Head of caudate nucleus (tissue), 42 donors: Measurements from ENCODE around the gene PIGM.
A peak's percentile ranks its signal among the peaks of the same experiment; 100 is the strongest.

ENCODE experiments used
- DNase-seq, 42 donors: peaks; one replicate each; pipeline versions ENCODE4 v3.0.0 to v3.0.0-alpha.2; 2020 to 2021; ENCODE audit warnings: mixed read lengths in 7 of 42
- intact Hi-C: fragments of 100-400 bp; cut with DNase I; formaldehyde crosslinking; loops from one replicate; pipeline ENCODE4 v1.15.0; 2022

PIGM gene

GRCh38 chr1:160030657-160031364 is 979 bp downstream of the PIGM start:
- peak in 10 of 42 donors; percentile 6 to 46 (median 19) for DNase-seq
- intact Hi-C loops: no loop called here

GRCh38 chr1:160028426-160028825 is 3.4 kb downstream of the PIGM start:
- intact Hi-C loops: no loop called here
- no peak for DNase-seq

GRCh38 chr1:160025314-160025713 is 6.5 kb downstream of the PIGM start:
- DNase-seq: no peak
- intact Hi-C loops: no loop called here

- DNase-seq: peak in 5 of 42 donors; percentile 19 to 54 (median 34)
- intact Hi-C loops: no loop called here
Measured at GRCh38 chr1:160024195-160024905, 7.4 kb downstream of the PIGM start.

GRCh38 chr1:160022330-160023310 is 9.2 kb downstream of the PIGM start:
- DNase-seq: no peak
- intact Hi-C loops: no loop called here

- intact Hi-C loops: no loop called here
- no peak for DNase-seq
Measured at GRCh38 chr1:160021376-160022074, 10.3 kb downstream of the PIGM start.

- intact Hi-C loops: no loop called here
- DNase-seq: no peak
Measured at GRCh38 chr1:160020196-160020595, 11.6 kb downstream of the PIGM start.

- intact Hi-C loops: no loop called here
- DNase-seq: no peak
Measured at GRCh38 chr1:160018900-160019299, 12.9 kb downstream of the PIGM start.

- DNase-seq: no peak
- intact Hi-C loops: no loop called here
Measured at GRCh38 chr1:160018347-160018746, 13.4 kb downstream of the PIGM start.

GRCh38 chr1:160017592-160017991 is 14.2 kb downstream of the PIGM start:
- no peak for DNase-seq
- intact Hi-C loops: no loop called here

GRCh38 chr1:160011781-160012180 is 20.0 kb downstream of the PIGM start:
- intact Hi-C loops: no loop called here
- DNase-seq: no peak

GRCh38 chr1:160009801-160010200 is 22.0 kb downstream of the PIGM start:
- intact Hi-C loops: no loop called here
- DNase-seq: no peak

- no peak for DNase-seq
- intact Hi-C loops: no loop called here
Measured at GRCh38 chr1:160009081-160009480, 22.7 kb downstream of the PIGM start.

- DNase-seq: peak in 1 of 42 donors; percentile 13
- intact Hi-C loops: loop anchor here (2.0 kb wide), 1 partner anchor 71 kb away; no protein-coding TSS in a partner anchor
Measured at GRCh38 chr1:160007577-160008200, 24.1 kb downstream of the PIGM start.

- intact Hi-C loops: loop anchor here (2.0 kb wide), 1 partner anchor 70 kb away; no protein-coding TSS in a partner anchor
- peak; percentile 19 to 81 (median 65) for DNase-seq
Measured at GRCh38 chr1:160006312-160006940, 25.4 kb downstream of the PIGM start.

GRCh38 chr1:160005070-160005469 is 26.7 kb downstream of the PIGM start:
- DNase-seq: no peak
- intact Hi-C loops: no loop called here

- DNase-seq: no peak
- intact Hi-C loops: no loop called here
Measured at GRCh38 chr1:160004425-160004824, 27.4 kb downstream of the PIGM start.

GRCh38 chr1:160004001-160004400 is 27.8 kb downstream of the PIGM start:
- DNase-seq: no peak
- intact Hi-C loops: no loop called here
